Activated T-helper 1 cell treated with Interleukin-2 at 50 U/mL for 16 hours (primary cell): ENCODE measurements around the gene NFAT5.
"Not testable (repeated sequence)": the region's sequence is repeated elsewhere in the genome, so short reads cannot be mapped to it uniquely, and the experiment has no call there.

Source experiments
- DNase-seq: peaks from one replicate; pipeline ENCODE4 v3.0.0-alpha.2; 2020; ENCODE audit warnings: low read depth

Gene NFAT5

GRCh38 chr16:69596801-69597200 lies 31.0 kb downstream of the NFAT5 start:
- DNase-seq = no peak

- DNase-seq = no peak
Measured at GRCh38 chr16:69598045-69598444, 32.3 kb downstream of the NFAT5 start.

GRCh38 chr16:69599731-69600130 lies 34.0 kb downstream of the NFAT5 start:
- DNase-seq = no peak

- no peak for DNase-seq
Measured at GRCh38 chr16:69600202-69600601, 34.4 kb downstream of the NFAT5 start.

GRCh38 chr16:69601250-69601649 lies 35.5 kb downstream of the NFAT5 start:
- DNase-seq = no peak

- DNase-seq = no peak
Measured at GRCh38 chr16:69606985-69607384, 41.2 kb downstream of the NFAT5 start.

- no peak for DNase-seq
Measured at GRCh38 chr16:69607674-69608073, 41.9 kb downstream of the NFAT5 start.

- DNase-seq = no peak
Measured at GRCh38 chr16:69610356-69610755, 44.6 kb downstream of the NFAT5 start.

GRCh38 chr16:69611103-69611640 lies 45.4 kb downstream of the NFAT5 start:
- DNase-seq = no peak

GRCh38 chr16:69613378-69614154 lies 47.8 kb downstream of the NFAT5 start:
- DNase-seq = no peak

GRCh38 chr16:69615528-69615927 lies 49.8 kb downstream of the NFAT5 start:
- DNase-seq = no peak

- DNase-seq = no peak
Measured at GRCh38 chr16:69616082-69616481, 50.3 kb downstream of the NFAT5 start.

GRCh38 chr16:69618307-69618706 lies 52.5 kb downstream of the NFAT5 start:
- DNase-seq = no peak

- no peak for DNase-seq
Measured at GRCh38 chr16:69618721-69619120, 53.0 kb downstream of the NFAT5 start.

- no peak for DNase-seq
Measured at GRCh38 chr16:69619514-69619913, 53.7 kb downstream of the NFAT5 start.

GRCh38 chr16:69620573-69620972 lies 54.8 kb downstream of the NFAT5 start:
- DNase-seq = no peak

GRCh38 chr16:69621225-69621624 lies 55.5 kb downstream of the NFAT5 start:
- no peak for DNase-seq

GRCh38 chr16:69626256-69626655 lies 60.5 kb downstream of the NFAT5 start:
- no peak for DNase-seq

- DNase-seq = no peak
Measured at GRCh38 chr16:69632828-69633227, 67.1 kb downstream of the NFAT5 start.

GRCh38 chr16:69633375-69633774 lies 67.6 kb downstream of the NFAT5 start:
- DNase-seq = no peak

GRCh38 chr16:69636563-69637146 lies 70.9 kb downstream of the NFAT5 start:
- not testable (repeated sequence) for DNase-seq

- DNase-seq = not testable (repeated sequence)
Measured at GRCh38 chr16:69637206-69637865, 71.6 kb downstream of the NFAT5 start.

- DNase-seq = not testable (repeated sequence)
Measured at GRCh38 chr16:69643997-69644396, 78.2 kb downstream of the NFAT5 start.
